IMR-90 (cell line): ENCODE measurements around the gene PDZD2. TPM values are rescaled to one million over a fixed set of nuclear protein-coding genes. Genes with fewer than 3 reads are reported as not detected.
"Not testable (repeated sequence)": the region's sequence is repeated elsewhere in the genome, so short reads cannot be mapped to it uniquely, and the experiment has no call there.

Experiments
- ATAC-seq: fragments of 200-7000 bp; cut with Tn5 transposase; 2 replicates; pipeline ENCODE4 v1.9.1; 2020; ENCODE audit warnings: low read depth, mild to moderate bottlenecking, moderate library complexity
- BruUV-seq: library from RNA; stranded (reverse); fragments of 400-500 nt; replicated peaks from 2 replicates; lab custom pipeline; 2021; lab: Mats Ljungman, UMichigan
- CTCF ChIA-PET: fragments of 300-600 bp; formaldehyde crosslinking; extraction: SDS; loops from one replicate; lab custom pipeline; 2021; ENCODE audit warnings: antibody characterized with exemption; lab: Yijun Ruan, JAX
- POLR2A ChIA-PET: fragments of 300-600 bp; sonication (Branson Sonifier 250); formaldehyde crosslinking; loops from one replicate; lab custom pipeline; 2022; ENCODE audit warnings: antibody characterized with exemption; ENCODE audit not compliant: unreplicated experiment; lab: Charles Lee
- DNase-seq: peaks from one replicate; pipeline ENCODE4 v3.0.0; 2013
- H2AFZ ChIP-seq: replicated peaks from 2 replicates; pipeline ENCODE3; 2013; ENCODE audit warnings: low read length, mild to moderate bottlenecking; ENCODE audit not compliant: poor library complexity
- H2AK5ac ChIP-seq: 2 replicates; pipeline ENCODE4 v1.6.1; 2013; ENCODE audit warnings: low read depth, low read length, inconsistent platforms
- H2AK9ac ChIP-seq: replicated peaks from 2 replicates; pipeline ENCODE3; 2013; ENCODE audit warnings: mild to moderate bottlenecking, low read depth, low read length, moderate library complexity; ENCODE audit not compliant: poor library complexity
- H2BK120ac ChIP-seq: 2 replicates; pipeline ENCODE4 v1.6.1; 2013; ENCODE audit warnings: low read depth, low read length, inconsistent platforms
- H2BK15ac ChIP-seq: 3 replicates; pipeline ENCODE4 v1.6.1; 2013; ENCODE audit warnings: low read depth, low read length, inconsistent platforms
- H2BK20ac ChIP-seq: 2 replicates; pipeline ENCODE4 v1.6.1; 2013; ENCODE audit warnings: low read depth, mild to moderate bottlenecking, inconsistent platforms, low read length, moderate library complexity
- H2BK5ac ChIP-seq: 2 replicates; pipeline ENCODE4 v1.6.1; 2013; ENCODE audit warnings: mild to moderate bottlenecking, low read depth, low read length, inconsistent platforms; ENCODE audit not compliant: poor library complexity, severe bottlenecking
- H3K14ac ChIP-seq: replicated peaks from 2 replicates; pipeline ENCODE4 v1.6.1; 2013; ENCODE audit warnings: low read depth, low read length, inconsistent platforms
- H3K18ac ChIP-seq: 2 replicates; pipeline ENCODE4 v1.6.1; 2013; ENCODE audit warnings: low read depth, low read length, control low read depth
- H3K23ac ChIP-seq: 2 replicates; pipeline ENCODE4 v1.6.1; 2013; ENCODE audit warnings: low read depth, low read length, inconsistent platforms
- H3K27ac ChIP-seq: 2 replicates; pipeline ENCODE4 v1.5.1; 2013; ENCODE audit warnings: mild to moderate bottlenecking, control low read depth, low read length; ENCODE audit not compliant: insufficient read depth
- H3K27me3 ChIP-seq: 2 replicates; pipeline ENCODE4 v1.6.1; 2013; ENCODE audit warnings: low read length; ENCODE audit not compliant: control insufficient read depth, insufficient read depth
- H3K36me3 ChIP-seq: 2 replicates; pipeline ENCODE4 v1.6.1; 2013; ENCODE audit warnings: low read length, mixed read lengths; ENCODE audit not compliant: control insufficient read depth, insufficient read depth
- H3K4ac ChIP-seq: 2 replicates; pipeline ENCODE4 v1.6.1; 2013; ENCODE audit warnings: low read depth, low read length, inconsistent platforms
- H3K4me1 ChIP-seq: 2 replicates; pipeline ENCODE4 v1.6.1; 2013; ENCODE audit warnings: low read length, mixed read lengths; ENCODE audit not compliant: control insufficient read depth, insufficient read depth
- H3K4me2 ChIP-seq: 2 replicates; pipeline ENCODE4 v1.6.1; 2013; ENCODE audit warnings: low read depth, mild to moderate bottlenecking, control low read depth, low read length, moderate library complexity
- H3K4me3 ChIP-seq: 2 replicates; pipeline ENCODE4 v1.5.1; 2013; ENCODE audit warnings: low read depth, mild to moderate bottlenecking, control low read depth, low read length, moderate library complexity; ENCODE audit not compliant: insufficient read depth
- H3K56ac ChIP-seq: 2 replicates; pipeline ENCODE4 v1.6.1; 2013; ENCODE audit warnings: low read length, inconsistent platforms; ENCODE audit not compliant: insufficient read depth; ENCODE audit errors: extremely low read depth
- H3K79me1 ChIP-seq, 2 experiments: 2 replicates each; pipeline ENCODE4 v1.6.1; 2013; ENCODE audit warnings: low read length in 2 of 2, inconsistent platforms in 1 of 2, low read depth in 1 of 2
- H3K9ac ChIP-seq: 2 replicates; pipeline ENCODE4 v1.6.1; 2013; ENCODE audit warnings: low read depth, low read length, control low read depth
- H3K9me1 ChIP-seq: 2 replicates; pipeline ENCODE4 v1.6.1; 2013; ENCODE audit warnings: low read length, inconsistent platforms; ENCODE audit not compliant: insufficient read depth
- H3K9me3 ChIP-seq: 2 replicates; pipeline ENCODE4 v1.6.1; 2013; ENCODE audit warnings: low read length; ENCODE audit not compliant: control insufficient read depth, insufficient read depth
- H4K20me1 ChIP-seq: 2 replicates; pipeline ENCODE4 v1.6.1; 2013; ENCODE audit warnings: low read length, inconsistent platforms; ENCODE audit not compliant: insufficient read depth
- H4K5ac ChIP-seq: 2 replicates; pipeline ENCODE4 v1.6.1; 2013; ENCODE audit warnings: mild to moderate bottlenecking, low read depth, low read length, control low read depth
- H4K8ac ChIP-seq, 2 experiments: 2 replicates each; pipeline ENCODE4 v1.6.1; 2013; ENCODE audit warnings: low read depth in 2 of 2, low read length in 2 of 2, control low read depth in 1 of 2, inconsistent platforms in 1 of 2
- H4K91ac ChIP-seq: 2 replicates; pipeline ENCODE4 v1.6.1; 2013; ENCODE audit warnings: low read depth, low read length, inconsistent platforms; ENCODE audit not compliant: insufficient read depth
- WGBS, 2 experiments: methylation state at CpG; one replicate each; pipeline versions ENCODE4 v1.1.5 to v1.1.7; 2013; ENCODE audit warnings: missing lambda C conversion rate in 2 of 2; ENCODE audit not compliant: insufficient read length in 1 of 2; ENCODE audit errors: extremely low coverage in 2 of 2; 5-methylcytosine and 5-hydroxymethylcytosine counted together
- dilution Hi-C: fragments of 300-500 bp; cut with HindIII; formaldehyde crosslinking; loops from one replicate; pipeline ENCODE4 v1.14.3; 2018; ENCODE audit warnings: low sequenced_read_pairs; ENCODE audit not compliant: unreplicated experiment
- in situ Hi-C: fragments of 300-500 bp; cut with MboI; formaldehyde crosslinking; loops from 3 replicates; pipeline ENCODE4 v1.14.3; 2019; ENCODE audit warnings: low sequenced_read_pairs, inconsistent platforms, mixed read lengths
- intact Hi-C: fragments of 100-400 bp; cut with micrococcal nuclease; formaldehyde crosslinking; loops from 2 replicates; pipeline ENCODE4 v1.10.0; 2022
- polyA plus RNA-seq, 3 experiments: library from polyadenylated mRNA; depleted of rRNA; stranded (reverse); fragments of >200 nt; gene quantifications; 2 replicates each; pipeline ENCODE4 v1.2.3, GENCODE V29; 2012; ENCODE audit warnings: low replicate concordance in 1 of 3
- total RNA-seq: library from RNA; depleted of rRNA; stranded (reverse); fragments of >200 nt; gene quantifications from 2 replicates; pipeline ENCODE4 v1.2.3, GENCODE V29; 2012

Gene PDZD2
- total and polyA plus RNA-seq, 2 of the 4 experiments (the other 2 are of a cell fraction), result under 0.01 to 0.02 TPM

GRCh38 chr5:32015262-32015661 is 376.3 kb downstream of the PDZD2 start:
- H3K14ac ChIP-seq, CTCF ChIA-PET, H3K27ac ChIP-seq, H2AK5ac ChIP-seq, H3K36me3 ChIP-seq, H3K79me1 ChIP-seq, H3K9ac ChIP-seq, H2BK5ac ChIP-seq, H3K4me3 ChIP-seq, H3K9me3 ChIP-seq, H3K18ac ChIP-seq, H4K91ac ChIP-seq, H3K4ac ChIP-seq, ATAC-seq, H2AK9ac ChIP-seq, H2BK20ac ChIP-seq, H3K4me1 ChIP-seq, H2AFZ ChIP-seq, H2BK15ac ChIP-seq, H3K23ac ChIP-seq, POLR2A ChIA-PET, BruUV-seq, DNase-seq, H3K9me1 ChIP-seq, dilution Hi-C loops, H4K8ac ChIP-seq, intact Hi-C loops, in situ Hi-C loops, H3K4me2 ChIP-seq, H3K56ac ChIP-seq, H4K20me1 ChIP-seq, H4K5ac ChIP-seq, H2BK120ac ChIP-seq: not testable (repeated sequence)
- WGBS, 2 experiments, result 89% methylated on average over 3 of the region's 9 CpGs; no CpG with 5 or more reads in 1 of the 2 experiments
- peaks cover 21% of the 10 kb centered on the region for H3K27me3 ChIP-seq
